GM19240 (cell line): ENCODE data around the gene MAOA.
A peak's percentile ranks its signal among the peaks of the same experiment; 100 is the strongest.
"Not testable (repeated sequence)": the region's sequence is repeated elsewhere in the genome, so short reads cannot be mapped to it uniquely, and the experiment has no call there.

Source experiments
- DNase-seq: peaks from one replicate; pipeline ENCODE4 v3.0.0; 2011; ENCODE audit warnings: low spot score; ENCODE audit not compliant: insufficient read length

Gene MAOA

GRCh38 chrX:43717161-43717560, 61.1 kb downstream of the MAOA start:
- no peak for DNase-seq

- no peak for DNase-seq
Observed at GRCh38 chrX:43718081-43718480, 62.0 kb downstream of the MAOA start.

GRCh38 chrX:43718546-43718945, 62.4 kb downstream of the MAOA start:
- DNase-seq: no peak

- DNase-seq: no peak
Observed at GRCh38 chrX:43718956-43719355, 62.9 kb downstream of the MAOA start.

- no peak for DNase-seq
Observed at GRCh38 chrX:43720082-43720481, 64.0 kb downstream of the MAOA start.

GRCh38 chrX:43720961-43721360, 64.9 kb downstream of the MAOA start:
- DNase-seq: no peak

- DNase-seq: not testable (repeated sequence)
Observed at GRCh38 chrX:43725227-43725626, 69.1 kb downstream of the MAOA start.

GRCh38 chrX:43727254-43727653, 71.2 kb downstream of the MAOA start:
- DNase-seq: not testable (repeated sequence)

- no peak for DNase-seq
Observed at GRCh38 chrX:43728002-43728401, 71.9 kb downstream of the MAOA start.

GRCh38 chrX:43728966-43729365, 72.9 kb downstream of the MAOA start:
- no peak for DNase-seq

GRCh38 chrX:43731086-43731485, 75.0 kb downstream of the MAOA start:
- DNase-seq: no peak

GRCh38 chrX:43733699-43734098, 77.6 kb downstream of the MAOA start:
- DNase-seq: no peak

- no peak for DNase-seq
Observed at GRCh38 chrX:43734444-43734843, 78.3 kb downstream of the MAOA start.

- no peak for DNase-seq
Observed at GRCh38 chrX:43735534-43735933, 79.4 kb downstream of the MAOA start.

GRCh38 chrX:43735957-43736356, 79.9 kb downstream of the MAOA start:
- DNase-seq: no peak

- no peak for DNase-seq
Observed at GRCh38 chrX:43741843-43742573, 85.9 kb downstream of the MAOA start.

GRCh38 chrX:43743100-43743822, 87.2 kb downstream of the MAOA start:
- DNase-seq: no peak

- DNase-seq: no peak
Observed at GRCh38 chrX:43744284-43744683, 88.2 kb downstream of the MAOA start.

GRCh38 chrX:43745938-43746721, 90.0 kb downstream of the MAOA start:
- no peak for DNase-seq

GRCh38 chrX:43747476-43747875, 91.4 kb downstream of the MAOA start:
- DNase-seq: no peak

- peak; percentile 24 for DNase-seq
Observed at GRCh38 chrX:43750248-43750676, 94.2 kb downstream of the MAOA start.

- no peak for DNase-seq
Observed at GRCh38 chrX:43753637-43754036, 97.5 kb downstream of the MAOA start.
